GM10266 (cell line): ENCODE measurements around the gene TMEM61.
A peak's percentile ranks its signal among the peaks of the same experiment; 100 is the strongest.

Experiments
- DNase-seq: peaks from one replicate; pipeline ENCODE4 v3.0.0; 2012; ENCODE audit errors: extremely low spot score
- CTCF ChIP-seq: IDR thresholded peaks from 2 replicates; pipeline ENCODE4 v1.5.1; 2012; ENCODE audit warnings: mild to moderate bottlenecking, low read depth; ENCODE audit not compliant: control insufficient read depth, insufficient read depth; ENCODE audit errors: missing control alignments

Gene TMEM61

GRCh38 chr1:54995835-54996234 is 15.4 kb downstream of the TMEM61 start:
- DNase-seq: no peak
- no peak for TF ChIP-seq CTCF

- TF ChIP-seq CTCF: peak; percentile 82
- DNase-seq: peak; percentile 94
These were observed 16.0 kb downstream of the TMEM61 start for GRCh38 chr1:54996359-54996868.

- no peak for DNase-seq
These were observed 16.7 kb downstream of the TMEM61 start for GRCh38 chr1:54996869-54997710.

GRCh38 chr1:54997711-54997986 is 17.2 kb downstream of the TMEM61 start:
- no peak for DNase-seq
- TF ChIP-seq CTCF: no peak

More at GRCh38 chr1:54996869-54997710, 16.7 kb downstream of the TMEM61 start:
- no peak for TF ChIP-seq CTCF

- TF ChIP-seq CTCF: no peak
These were observed 17.7 kb downstream of the TMEM61 start for GRCh38 chr1:54998100-54998499.

GRCh38 chr1:54998677-54999076 is 18.2 kb downstream of the TMEM61 start, which contains the start of gene BSND:
BSND (plus strand) TSS chr1:54998933; CDS start chr1:54999187, 254 bp downstream.
- no peak for DNase-seq
- no peak for TF ChIP-seq CTCF

More at GRCh38 chr1:54998100-54998499, 17.7 kb downstream of the TMEM61 start:
- DNase-seq: no peak
